LoVo (cell line): ENCODE measurements around the gene TATDN2.
"Not testable (repeated sequence)": the region's sequence is repeated elsewhere in the genome, so short reads cannot be mapped to it uniquely, and the experiment has no call there.

Experiments
- DNase-seq: peaks from one replicate; pipeline ENCODE4 v3.0.0-alpha.2; 2016; ENCODE audit warnings: low spot score

The TATDN2 gene

GRCh38 chr3:10234526-10235230 is 13.6 kb upstream of the TATDN2 start:
- no peak for DNase-seq

- DNase-seq = no peak
These were observed 12.7 kb upstream of the TATDN2 start for GRCh38 chr3:10235551-10235950.

- DNase-seq = no peak
These were observed 9.7 kb upstream of the TATDN2 start for GRCh38 chr3:10238345-10239183.

- DNase-seq = no peak
These were observed 7.5 kb upstream of the TATDN2 start for GRCh38 chr3:10240799-10241198.

- no peak for DNase-seq
These were observed 5.8 kb upstream of the TATDN2 start for GRCh38 chr3:10242182-10243065.

- DNase-seq = no peak
These were observed 4.2 kb upstream of the TATDN2 start for GRCh38 chr3:10244009-10244408.

GRCh38 chr3:10245081-10245712 is 3.1 kb upstream of the TATDN2 start:
- DNase-seq = no peak

GRCh38 chr3:10247679-10248183 is 528 bp upstream of the TATDN2 start:
- DNase-seq = no peak

GRCh38 chr3:10248984-10249748 is 907 bp downstream of the TATDN2 start:
- DNase-seq = no peak

- DNase-seq = no peak
These were observed 1.6 kb downstream of the TATDN2 start for GRCh38 chr3:10249833-10250232.

GRCh38 chr3:10251006-10251405 is 2.7 kb downstream of the TATDN2 start:
- DNase-seq = no peak

- DNase-seq = no peak
These were observed 5.5 kb downstream of the TATDN2 start for GRCh38 chr3:10253731-10254130.

- DNase-seq = no peak
These were observed 7.6 kb downstream of the TATDN2 start for GRCh38 chr3:10255835-10256234.

- DNase-seq = no peak
These were observed 10.8 kb downstream of the TATDN2 start for GRCh38 chr3:10259036-10259435.

GRCh38 chr3:10259798-10260197 is 11.5 kb downstream of the TATDN2 start:
- DNase-seq = no peak

GRCh38 chr3:10260211-10260701 is 12.0 kb downstream of the TATDN2 start:
- no peak for DNase-seq

GRCh38 chr3:10262027-10262426 is 13.8 kb downstream of the TATDN2 start:
- no peak for DNase-seq

- DNase-seq = no peak
These were observed 15.5 kb downstream of the TATDN2 start for GRCh38 chr3:10263646-10264363.

- DNase-seq = no peak
These were observed 17.6 kb downstream of the TATDN2 start for GRCh38 chr3:10265833-10266232.

- DNase-seq = not testable (repeated sequence)
These were observed 18.7 kb downstream of the TATDN2 start for GRCh38 chr3:10266936-10267335.
